KMS-11 (cell line): ENCODE results near the gene TLCD3A.

ENCODE experiments used
- H2AFZ ChIP-seq: fragments of 200-600 bp; sonication (generic); 2 replicates; pipeline ENCODE4 v1.6.1; 2016; ENCODE audit warnings: antibody characterized with exemption, mixed run types, low read depth
- H3K27ac ChIP-seq: fragments of 200-600 bp; sonication (generic); 2 replicates; pipeline ENCODE4 v1.6.1; 2016; ENCODE audit warnings: mild to moderate bottlenecking, mixed run types
- H3K27me3 ChIP-seq: fragments of 200-600 bp; sonication (generic); 2 replicates; pipeline ENCODE4 v1.6.1; 2017; ENCODE audit warnings: mild to moderate bottlenecking, low read depth, mixed run types, moderate library complexity; ENCODE audit not compliant: insufficient read depth
- H3K36me3 ChIP-seq: fragments of 200-600 bp; sonication (generic); 2 replicates; pipeline ENCODE4 v1.6.1; 2017; ENCODE audit warnings: mild to moderate bottlenecking, mixed run types; ENCODE audit not compliant: insufficient read depth
- H3K4me1 ChIP-seq: fragments of 200-600 bp; sonication (generic); 2 replicates; pipeline ENCODE4 v1.6.1; 2016; ENCODE audit warnings: mild to moderate bottlenecking, low read depth, mixed run types; ENCODE audit not compliant: poor library complexity, severe bottlenecking
- H3K4me2 ChIP-seq: fragments of 200-600 bp; sonication (generic); 2 replicates; pipeline ENCODE4 v1.7.0; 2016; ENCODE audit warnings: mild to moderate bottlenecking, mixed run types
- H3K4me3 ChIP-seq: fragments of 200-600 bp; sonication (generic); IDR thresholded peaks from 2 replicates; pipeline ENCODE4 v1.6.1; 2017; ENCODE audit warnings: low read depth, low read length, mixed read lengths; ENCODE audit not compliant: insufficient read depth
- H3K79me2 ChIP-seq: fragments of 200-600 bp; sonication (generic); 2 replicates; pipeline ENCODE4 v1.6.1; 2016; ENCODE audit warnings: low read depth, mixed run types; ENCODE audit not compliant: insufficient read depth
- H3K9ac ChIP-seq: fragments of 200-600 bp; sonication (generic); 2 replicates; pipeline ENCODE4 v1.6.1; 2016; ENCODE audit warnings: mild to moderate bottlenecking, mixed run types
- H4K20me1 ChIP-seq: fragments of 200-600 bp; sonication (generic); 2 replicates; pipeline ENCODE4 v1.6.1; 2016; ENCODE audit warnings: mild to moderate bottlenecking, mixed run types; ENCODE audit not compliant: insufficient read depth
- CTCF ChIP-seq: fragments of 200-600 bp; sonication (generic); conservative IDR thresholded peaks from 2 replicates; pipeline ENCODE4 v1.6.1; 2017; ENCODE audit warnings: low read depth, mild to moderate bottlenecking, antibody characterized with exemption, low read length, moderate library complexity, mixed read lengths

Gene TLCD3A

DNA sequence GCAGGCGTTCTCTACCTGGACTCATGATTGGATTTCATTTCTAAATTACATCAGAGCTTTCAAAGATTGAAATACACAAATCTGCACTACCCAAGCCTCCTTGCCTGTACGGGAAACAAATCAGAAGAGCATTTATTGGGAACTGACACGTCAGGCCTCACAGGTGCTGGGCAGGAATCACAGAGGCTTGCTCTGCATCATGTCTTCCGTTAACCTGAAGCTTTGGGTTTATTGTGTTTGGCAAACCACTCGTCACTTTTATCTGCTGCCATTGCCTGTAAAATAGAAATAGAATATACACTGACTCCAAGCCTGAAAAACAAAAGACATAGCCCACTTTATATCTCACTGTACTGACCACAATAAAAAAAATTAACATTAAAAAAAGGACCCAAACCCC, 27.6 kb downstream of the TLCD3A start:
- H3K4me3 ChIP-seq = no peak overlapping the region
- no peak overlapping the region for H3K9ac ChIP-seq
- no peak for TF ChIP-seq CTCF
- no peaks in the 10 kb centered on the region for H4K20me1 ChIP-seq
- no peaks in the 10 kb centered on the region for H3K79me2 ChIP-seq
- no peaks in the 10 kb centered on the region for H3K36me3 ChIP-seq
- no peak overlapping the region for H3K27ac ChIP-seq
- no peaks in the 10 kb centered on the region for H3K4me1 ChIP-seq
- H2AFZ ChIP-seq = no peak overlapping the region
- H3K27me3 ChIP-seq = no peaks in the 10 kb centered on the region
- H3K4me2 ChIP-seq = no peak overlapping the region

DNA sequence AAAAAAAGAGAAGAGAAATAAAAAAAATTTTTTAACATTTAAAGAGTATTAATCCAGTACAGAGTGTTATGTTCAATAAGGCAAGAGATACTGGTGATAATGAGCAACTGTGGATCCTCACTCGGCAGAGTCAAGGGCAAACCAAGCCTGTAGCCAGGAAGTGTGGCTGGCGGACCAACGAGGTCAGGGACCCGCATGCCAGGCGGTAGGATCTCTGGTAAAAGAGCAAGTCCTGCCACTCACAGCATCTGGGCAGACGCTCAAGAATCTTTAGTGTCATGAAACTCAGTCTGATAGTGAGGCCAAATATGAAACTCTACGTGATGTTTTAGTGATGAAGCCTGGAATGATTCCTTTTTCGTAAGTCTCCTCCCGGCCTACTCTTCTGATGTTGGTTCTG, 28.0 kb downstream of the TLCD3A start:
- H3K9ac ChIP-seq = no peak overlapping the region
- no peaks in the 10 kb centered on the region for H3K4me1 ChIP-seq
- H3K27ac ChIP-seq = no peak overlapping the region
- H3K27me3 ChIP-seq = no peaks in the 10 kb centered on the region
- H3K4me3 ChIP-seq = no peak overlapping the region
- no peaks in the 10 kb centered on the region for H4K20me1 ChIP-seq
- H3K79me2 ChIP-seq = no peaks in the 10 kb centered on the region
- H3K36me3 ChIP-seq = no peaks in the 10 kb centered on the region
- no peak overlapping the region for H2AFZ ChIP-seq
- TF ChIP-seq CTCF = no peak
- H3K4me2 ChIP-seq = no peak overlapping the region

- Histone ChIP-seq H3K4me3 (no peak overlapping the region), H3K4me1 (no peaks in the 10 kb centered on the region), H3K79me2 (no peaks in the 10 kb centered on the region), H4K20me1 (no peaks in the 10 kb centered on the region), H3K27me3 (no peaks in the 10 kb centered on the region), H2AFZ (no peak overlapping the region), H3K27ac (no peak overlapping the region), H3K4me2 (no peak overlapping the region), H3K9ac (no peak overlapping the region), H3K36me3 (no peaks in the 10 kb centered on the region)
- no peak for TF ChIP-seq CTCF
Observed at GRCh38 chr17:767076-767475, 34.7 kb downstream of the TLCD3A start.

DNA sequence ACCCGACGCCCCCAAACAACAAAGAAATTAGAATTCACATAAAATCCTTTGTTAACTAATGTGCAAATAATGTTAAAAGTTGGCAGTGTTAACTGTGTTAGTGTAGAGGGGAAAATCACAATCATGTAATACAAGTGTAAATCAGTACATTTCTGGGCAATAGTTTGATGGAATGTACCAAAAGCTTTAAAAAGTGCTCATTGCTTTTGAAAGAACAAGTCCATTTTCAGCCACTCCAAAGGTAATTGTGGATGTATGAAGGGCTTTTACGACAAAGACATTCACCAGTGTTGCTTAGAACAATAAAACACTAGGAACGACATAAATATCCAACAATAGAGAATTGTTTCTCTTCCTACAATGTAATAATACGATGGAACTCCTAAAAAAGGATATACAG, 40.6 kb downstream of the TLCD3A start:
- Histone ChIP-seq H3K27me3 (no peaks in the 10 kb centered on the region), H3K36me3 (no peaks in the 10 kb centered on the region), H3K4me2 (no peak overlapping the region), H3K4me1 (peaks cover 8% of the 10 kb centered on the region), H3K27ac (no peak overlapping the region), H3K79me2 (no peaks in the 10 kb centered on the region), H4K20me1 (no peaks in the 10 kb centered on the region), H3K4me3 (no peak overlapping the region), H3K9ac (no peak overlapping the region), H2AFZ (no peak overlapping the region)
- no peak for TF ChIP-seq CTCF
